Activated CD8-positive, alpha-beta memory T cell treated with anti-CD3 and anti-CD28 coated beads for 48 hours (primary cell): ENCODE results near the gene SOX9.

Experiments used
- DNase-seq, 3 experiments: peaks; one replicate each; pipeline ENCODE4 v3.0.0-alpha.2; 2020; ENCODE audit warnings: low read depth in 2 of 3, low spot score in 2 of 3

SOX9 gene

DNA sequence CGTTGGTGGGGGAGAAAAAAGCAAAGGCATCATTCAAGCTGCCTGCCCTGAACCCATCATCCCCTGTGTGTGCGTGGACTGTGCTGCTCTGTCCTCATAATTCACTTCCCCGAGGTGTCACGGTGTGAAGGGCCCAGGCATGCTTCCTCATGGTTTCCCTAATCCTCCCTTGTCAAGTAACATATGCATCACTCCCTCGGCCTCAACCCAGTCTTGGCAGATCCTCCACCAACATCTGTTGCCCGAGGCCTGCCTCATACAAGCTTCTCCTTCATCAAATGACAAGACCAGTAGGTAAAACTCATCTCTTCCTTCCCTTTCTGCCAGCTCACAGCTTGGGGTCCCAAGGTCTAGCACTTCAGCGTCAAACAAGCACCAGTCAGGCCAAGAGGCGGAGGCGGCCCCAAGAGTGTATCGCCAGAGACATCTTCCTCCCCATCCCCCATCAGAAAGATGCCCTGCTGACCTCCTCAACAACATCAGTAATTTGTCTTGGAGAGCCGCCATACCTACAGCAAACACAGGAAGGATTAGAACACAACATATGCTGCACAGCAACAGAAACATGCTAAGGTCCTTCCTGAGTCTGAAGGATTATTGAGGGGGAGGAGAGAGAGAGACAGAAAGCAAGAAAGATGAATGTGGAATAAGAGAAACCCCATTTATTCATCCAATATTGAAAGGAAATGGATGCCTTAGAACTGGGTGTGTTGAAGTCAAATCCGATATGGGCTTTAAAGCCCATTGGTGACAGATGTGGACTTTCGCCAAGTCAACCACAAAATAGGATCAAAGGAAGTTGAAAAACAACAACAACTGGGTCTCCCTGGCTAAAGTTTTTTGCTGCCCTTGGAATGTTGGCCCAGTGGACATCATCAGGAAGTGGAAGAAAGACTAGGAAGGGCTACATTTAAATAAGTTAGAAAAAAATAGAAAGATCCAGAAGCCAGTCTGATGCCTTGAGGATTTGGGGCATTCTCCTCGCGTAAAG is 38.4 kb downstream of the SOX9 start:
- DNase-seq: no peak

DNA sequence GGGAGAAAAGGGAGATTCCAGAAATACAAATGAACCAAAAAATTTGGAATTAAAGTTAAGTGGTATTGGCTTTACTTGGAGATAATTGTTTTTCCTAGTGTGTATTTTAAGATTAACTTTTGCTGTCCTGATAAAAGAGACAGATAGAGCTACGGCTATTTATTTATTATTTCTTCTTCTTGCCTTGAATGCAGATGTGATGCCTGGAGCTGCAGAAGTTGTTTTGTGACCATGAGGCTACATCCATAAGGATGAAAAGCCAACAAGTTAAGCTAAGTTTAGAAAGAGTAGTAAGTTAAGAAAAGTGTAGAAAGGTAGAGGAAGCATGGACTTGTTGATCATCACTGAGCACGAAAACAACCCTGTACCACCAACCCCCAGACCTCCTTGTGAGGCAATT is 41.7 kb downstream of the SOX9 start:
- DNase-seq: no peak

DNA sequence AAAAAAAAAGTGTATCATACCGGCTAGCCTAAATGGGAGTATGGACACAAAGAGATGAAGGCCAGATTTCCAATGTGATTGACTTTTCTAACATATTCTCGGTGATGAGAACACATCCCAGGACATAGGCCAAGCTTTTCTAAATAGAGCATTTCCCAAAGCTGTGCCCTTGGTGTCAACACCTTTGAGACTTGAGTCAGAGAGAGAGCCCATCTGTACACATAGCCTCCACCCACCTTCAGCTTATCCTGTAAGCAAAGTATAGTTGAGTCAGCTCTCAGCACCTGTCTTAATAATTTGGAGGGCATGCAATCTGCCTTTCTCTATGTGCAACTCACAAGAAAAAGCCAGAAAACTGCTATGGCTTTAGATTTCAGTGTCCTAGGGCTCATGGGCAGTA is 42.7 kb downstream of the SOX9 start:
- DNase-seq: no peak

DNA sequence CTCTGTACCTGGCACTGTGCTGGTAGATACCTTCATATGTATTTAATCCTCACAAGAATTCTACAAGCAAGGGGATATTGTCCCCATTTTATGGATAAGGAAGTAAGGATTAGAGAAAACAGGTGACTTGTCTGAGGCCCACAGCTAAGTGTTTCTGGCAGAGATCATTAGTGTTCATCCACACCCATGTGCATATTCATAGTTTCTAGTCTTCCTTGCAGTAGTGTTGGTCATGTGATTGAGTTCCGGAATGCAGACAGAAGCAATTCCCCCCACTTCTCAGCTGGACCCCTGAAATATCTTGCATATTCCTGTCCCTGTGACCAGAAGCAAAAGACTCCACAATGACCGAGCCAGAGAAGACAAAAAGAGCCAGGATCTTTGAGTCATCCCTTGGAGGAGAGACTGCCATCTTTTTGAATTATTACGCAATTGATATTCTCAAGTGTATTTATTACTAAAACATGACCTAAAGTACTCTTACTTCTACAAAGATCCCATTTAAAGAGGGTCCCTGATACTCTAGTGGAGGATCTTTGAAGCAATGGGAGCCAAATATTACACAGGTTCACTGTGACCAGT is 43.4 kb downstream of the SOX9 start:
- DNase-seq: no peak

DNA sequence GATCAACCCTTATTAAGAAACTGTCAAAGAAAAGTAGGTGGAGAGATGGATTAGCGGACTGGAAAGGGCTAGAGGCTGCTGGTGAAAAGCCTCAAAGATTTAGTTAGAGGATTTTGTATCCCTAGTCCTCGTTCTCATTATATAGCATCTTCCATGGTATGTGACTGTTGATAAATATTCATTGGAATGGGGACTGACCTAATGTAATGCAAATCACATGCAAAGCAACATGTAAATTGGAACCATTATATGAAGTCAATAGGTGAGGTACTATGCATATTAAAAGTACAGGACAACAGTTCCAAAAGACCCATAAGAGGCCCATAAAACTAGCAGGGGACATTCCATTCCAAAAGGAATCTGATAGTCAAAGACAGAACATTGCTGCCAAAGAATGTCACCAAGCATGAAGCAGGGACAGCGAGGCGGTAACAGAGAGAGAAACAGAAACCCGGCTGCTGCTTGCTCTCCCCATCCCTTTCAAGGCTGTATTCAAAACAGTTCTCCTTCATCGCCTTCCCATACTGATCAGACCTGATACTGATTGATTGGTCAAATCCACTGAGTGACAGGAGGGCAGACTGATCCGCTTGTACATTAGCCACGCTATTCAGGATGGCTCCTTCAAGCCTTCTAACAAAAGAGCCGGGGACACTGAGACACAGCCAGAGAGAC is 44.5 kb downstream of the SOX9 start:
- DNase-seq: no peak

DNA sequence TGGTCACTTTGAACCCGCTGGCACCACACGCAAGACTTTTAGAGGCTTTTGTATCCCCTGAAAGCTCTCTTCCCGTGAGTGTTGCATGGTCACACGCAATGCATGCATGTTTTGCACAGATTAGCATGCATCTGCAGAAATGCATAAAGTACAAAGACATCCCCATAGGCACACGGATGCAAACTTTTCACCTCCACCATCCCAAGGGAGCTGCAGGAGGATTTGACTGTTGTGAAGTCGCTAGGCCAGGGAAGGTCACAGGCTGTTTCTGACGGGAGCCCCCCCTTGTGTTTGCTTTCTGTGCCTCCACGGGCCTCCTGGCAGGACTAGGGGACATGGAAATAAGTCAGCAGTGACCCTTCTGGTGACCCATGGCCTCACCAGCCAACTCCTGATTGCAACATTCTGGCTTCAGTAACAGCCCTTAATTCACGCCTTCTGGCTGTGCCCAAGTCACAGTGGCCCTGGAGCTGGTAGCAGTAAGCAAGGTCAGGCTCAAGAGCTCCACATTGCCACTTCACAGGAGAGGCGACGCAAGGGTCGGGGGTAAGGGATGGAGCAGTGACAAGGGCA is 45.1 kb downstream of the SOX9 start:
- no peak for DNase-seq

DNA sequence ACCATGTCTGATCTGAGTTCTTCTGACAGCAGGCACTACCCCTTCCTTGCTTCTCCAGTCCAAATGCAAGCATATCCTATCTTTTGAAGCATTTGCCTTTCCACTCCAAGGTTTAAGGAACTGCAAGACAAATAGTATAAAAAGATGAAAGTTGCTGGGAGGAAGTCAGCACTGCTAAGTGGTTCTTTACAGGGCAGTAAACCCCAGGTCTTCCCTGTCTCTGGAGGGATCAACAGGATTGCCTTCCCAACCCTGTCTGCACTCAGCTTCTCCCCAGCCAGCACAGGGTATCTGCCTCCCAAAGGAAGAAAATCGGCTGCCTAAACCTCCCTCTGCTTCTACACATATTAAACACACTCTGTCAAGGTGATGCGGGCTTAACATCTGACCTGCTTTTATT is 46.8 kb downstream of the SOX9 start:
- DNase-seq: no peak

DNA sequence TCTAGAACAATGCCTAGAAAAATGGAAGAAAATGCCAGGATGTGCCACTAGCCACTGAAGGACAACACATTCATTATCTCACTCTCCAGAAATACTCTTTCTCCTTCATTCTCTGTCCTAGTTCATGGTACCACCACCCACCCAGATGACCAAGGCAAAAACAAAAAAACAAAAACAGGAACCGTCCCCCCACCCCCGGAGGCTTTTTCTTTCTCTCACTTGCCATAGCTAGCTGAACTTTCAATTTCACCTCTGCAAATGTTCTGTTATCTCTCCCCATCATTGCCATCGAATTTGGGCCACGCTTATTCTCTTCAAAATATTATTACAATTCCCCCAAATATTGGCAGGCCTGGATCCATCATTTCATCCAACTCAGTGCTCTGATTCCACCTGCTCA is 49.0 kb downstream of the SOX9 start:
- DNase-seq: no peak

DNA sequence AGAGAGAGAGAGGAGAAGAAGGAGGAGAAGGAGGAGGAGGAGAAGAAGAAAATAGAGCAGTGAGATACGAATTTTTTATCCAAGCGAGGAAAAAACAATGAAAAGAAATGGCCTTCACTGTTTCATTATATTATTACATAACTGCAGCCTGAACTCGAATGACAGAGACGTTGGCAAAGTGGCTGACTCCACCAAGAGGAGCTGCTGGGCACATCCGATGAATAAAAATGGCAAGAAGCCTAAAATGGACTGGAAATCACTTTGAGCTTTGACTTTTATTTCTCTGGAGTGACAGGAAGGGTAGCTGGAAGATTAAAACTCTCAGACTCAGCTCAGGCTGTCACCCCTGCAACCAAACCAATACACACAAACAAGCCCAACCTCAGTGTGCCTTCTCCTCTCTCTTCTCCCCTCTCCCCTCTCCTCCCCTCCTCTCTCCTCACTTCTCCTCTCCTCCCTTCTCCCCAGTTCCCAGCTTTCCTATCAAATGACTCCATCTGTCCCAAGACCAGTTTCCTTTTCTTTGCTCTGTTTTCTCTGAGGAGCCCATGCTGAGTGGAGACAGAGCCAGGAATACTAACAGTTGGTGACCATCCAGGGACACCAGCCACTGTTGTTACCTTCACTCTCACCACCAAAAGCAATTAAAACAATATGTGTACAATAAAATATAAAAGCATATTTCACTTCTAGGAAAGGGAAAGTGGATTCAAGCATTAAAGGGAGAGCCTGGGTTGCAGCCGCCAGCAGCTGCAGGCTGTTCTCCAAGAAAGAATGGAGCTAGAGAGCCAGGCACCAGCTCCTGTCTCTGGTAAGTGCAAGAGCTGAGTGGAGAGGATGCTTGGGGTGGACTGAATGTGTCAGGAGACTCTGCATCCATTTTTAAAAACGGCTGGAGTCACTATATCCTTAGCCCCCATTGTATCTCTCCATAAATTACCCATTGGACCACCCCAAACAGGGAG is 51.2 kb downstream of the SOX9 start:
- no peak for DNase-seq

DNA sequence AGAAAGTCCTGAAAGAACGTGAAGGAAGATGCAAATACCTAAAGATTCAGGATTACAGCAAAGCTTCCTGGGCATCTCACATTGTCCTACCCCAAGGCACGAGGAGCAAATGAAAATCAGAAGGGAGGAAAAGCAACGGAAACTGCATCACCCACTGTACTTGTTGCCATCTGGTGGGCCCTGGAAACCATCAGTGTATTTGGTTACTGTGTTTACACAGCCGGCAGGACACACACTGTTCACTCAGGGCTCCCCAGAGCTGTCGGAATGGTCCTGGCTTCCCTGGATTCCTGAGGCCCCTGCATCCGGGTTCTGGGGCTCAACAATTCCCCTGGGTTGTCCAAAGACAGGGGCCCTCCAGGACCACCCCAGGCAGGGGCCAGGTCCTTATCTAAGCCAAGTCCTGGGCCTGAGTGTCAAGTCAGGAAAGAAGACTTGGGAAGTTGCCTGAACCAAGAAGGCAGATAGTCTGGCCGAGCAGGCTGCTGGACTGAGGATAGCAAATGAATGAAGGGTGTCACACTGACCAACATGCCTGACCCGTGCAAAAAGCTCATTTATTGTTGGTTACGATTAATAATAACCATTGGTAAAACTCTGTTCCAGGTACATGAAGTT is 52.8 kb downstream of the SOX9 start:
- no peak for DNase-seq

DNA sequence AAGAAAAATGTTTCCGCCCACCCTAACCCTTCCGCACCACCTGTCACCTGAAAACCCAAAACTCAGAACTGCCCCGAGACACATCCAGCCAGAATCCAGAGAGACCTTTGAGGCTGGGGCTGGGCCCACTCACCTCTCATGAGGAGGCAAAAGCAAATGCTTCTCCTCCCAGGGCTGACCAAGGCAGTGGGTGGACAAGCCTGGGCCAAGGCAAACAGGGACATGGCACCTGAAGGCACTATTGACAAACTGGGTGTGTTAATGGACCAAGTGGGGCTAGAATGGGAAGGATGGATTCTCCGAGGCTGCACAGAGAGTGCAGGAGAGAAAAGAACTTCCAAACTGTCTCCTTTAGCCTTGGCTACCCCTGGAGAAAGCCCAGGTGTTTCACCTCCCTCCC is 54.4 kb downstream of the SOX9 start:
- no peak for DNase-seq
